HG02571 (cell line): ENCODE data around the gene AUTS2.

ENCODE experiments used
- ATAC-seq: cut with Tn5 transposase; IDR thresholded peaks from one replicate; pipeline ENCODE4 v1.9.1; 2021; ENCODE audit warnings: mild to moderate bottlenecking, moderate library complexity; ENCODE audit not compliant: unreplicated experiment

Gene AUTS2

GRCh38 chr7:70044064-70044463 lies 445.8 kb downstream of the AUTS2 start:
- ATAC-seq: no peak

- ATAC-seq: no peak
Observed at GRCh38 chr7:70044525-70044924, 446.2 kb downstream of the AUTS2 start.

DNA sequence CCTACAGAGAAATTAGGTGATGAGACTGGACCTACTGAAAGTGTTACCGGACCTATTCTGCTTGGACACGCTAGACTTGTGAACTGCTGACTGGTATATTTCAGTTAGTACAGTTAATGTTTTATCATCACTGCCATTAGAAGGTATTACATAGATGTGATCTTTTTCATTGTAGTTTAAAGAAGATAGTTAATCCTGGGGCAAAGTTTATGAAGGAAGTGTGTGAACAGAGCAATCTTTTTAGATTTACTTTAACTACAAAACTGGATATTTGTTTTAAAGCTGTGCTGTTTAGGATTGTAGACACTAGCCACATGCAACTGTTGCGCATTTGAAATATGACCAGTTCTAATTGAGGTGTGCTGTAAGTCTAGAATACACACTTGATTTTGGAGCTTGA lies 446.7 kb downstream of the AUTS2 start:
- ATAC-seq: no peak

- no peak for ATAC-seq
Observed at GRCh38 chr7:70047384-70047783, 449.1 kb downstream of the AUTS2 start.

DNA sequence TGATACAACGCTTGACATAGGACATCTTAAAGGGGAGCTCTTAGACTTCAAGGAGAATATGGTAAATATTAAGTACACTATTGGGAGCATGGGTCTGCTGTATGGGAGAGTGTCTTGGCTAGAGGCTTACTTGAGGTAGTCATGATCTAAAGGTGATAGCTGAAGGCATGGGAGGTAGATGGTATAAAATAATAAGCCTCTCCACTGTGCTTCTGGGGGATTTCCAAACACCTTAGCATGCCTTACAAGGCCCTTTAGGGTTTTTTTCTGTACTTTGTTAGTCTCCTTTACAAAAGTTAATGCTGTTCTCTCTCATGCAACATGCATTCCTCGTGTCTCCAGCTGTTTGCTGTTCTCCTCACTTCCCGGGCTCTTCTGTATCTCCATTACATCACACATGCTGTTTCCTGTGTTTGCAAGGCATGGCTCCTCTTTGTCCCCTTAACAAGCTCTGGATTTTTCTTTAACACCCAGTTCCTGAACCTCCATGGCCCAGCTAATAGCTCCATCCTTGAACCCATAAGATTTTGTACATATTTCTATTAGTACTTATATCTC lies 449.7 kb downstream of the AUTS2 start:
- no peak for ATAC-seq

GRCh38 chr7:70051726-70052125 lies 453.5 kb downstream of the AUTS2 start:
- ATAC-seq: no peak

GRCh38 chr7:70052691-70053090 lies 454.4 kb downstream of the AUTS2 start:
- ATAC-seq: no peak

DNA sequence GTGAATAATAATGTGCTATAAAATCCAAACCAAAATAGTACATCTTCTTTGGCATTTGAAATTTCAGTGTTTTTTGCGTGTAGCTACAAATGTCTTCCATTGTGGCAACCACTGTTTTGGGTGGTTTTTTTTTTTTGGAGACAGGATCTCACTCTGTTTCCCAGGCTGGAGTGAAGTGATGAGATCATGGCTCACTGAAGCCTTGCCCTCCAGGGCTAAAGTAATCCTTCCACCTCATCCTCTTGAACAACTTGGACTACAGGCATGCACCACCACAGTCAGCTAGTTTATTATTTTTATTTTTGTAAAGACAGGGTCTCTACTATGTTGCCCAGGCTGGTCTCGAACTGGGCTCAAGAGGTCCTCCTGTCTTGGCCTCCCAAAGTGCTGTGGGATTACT lies 455.1 kb downstream of the AUTS2 start:
- no peak for ATAC-seq

DNA sequence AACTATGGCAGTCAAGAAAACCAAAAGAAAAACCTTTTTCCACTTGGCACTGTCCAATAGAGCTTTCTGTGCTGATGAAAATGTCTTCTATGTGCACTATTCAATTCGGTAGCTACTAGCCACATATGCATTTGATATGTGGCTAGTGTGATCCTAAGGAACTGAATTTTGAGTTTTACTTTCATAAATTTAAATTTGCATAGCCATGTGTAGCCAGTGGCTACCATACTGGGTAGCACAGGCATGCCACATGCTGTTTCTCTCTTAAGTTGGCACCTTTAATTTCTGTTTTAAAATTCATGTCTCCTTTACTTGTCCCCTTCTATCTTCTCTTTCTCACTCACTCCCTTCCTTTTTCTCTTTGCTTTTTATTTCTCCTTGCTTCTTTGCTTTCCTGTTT lies 455.7 kb downstream of the AUTS2 start:
- no peak for ATAC-seq

DNA sequence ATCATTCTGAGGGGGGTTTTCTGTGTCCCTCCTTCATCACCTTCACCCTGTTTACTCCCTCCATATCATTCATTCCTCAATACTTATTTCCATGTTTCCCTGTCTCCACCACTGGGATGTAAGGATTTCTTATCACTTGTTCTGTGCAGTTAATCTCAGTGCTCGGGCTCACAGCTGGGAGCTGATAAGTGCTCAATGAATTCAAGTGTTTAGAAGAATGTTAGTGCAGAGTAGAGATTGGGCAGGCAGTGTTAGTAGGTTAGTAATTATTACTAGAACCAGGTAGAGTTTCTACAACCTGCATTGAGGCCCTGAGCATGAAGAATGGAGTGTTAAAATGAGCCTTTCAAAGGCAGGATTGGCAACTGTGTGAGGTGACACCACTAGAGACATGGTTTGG lies 458.1 kb downstream of the AUTS2 start:
- no peak for ATAC-seq

DNA sequence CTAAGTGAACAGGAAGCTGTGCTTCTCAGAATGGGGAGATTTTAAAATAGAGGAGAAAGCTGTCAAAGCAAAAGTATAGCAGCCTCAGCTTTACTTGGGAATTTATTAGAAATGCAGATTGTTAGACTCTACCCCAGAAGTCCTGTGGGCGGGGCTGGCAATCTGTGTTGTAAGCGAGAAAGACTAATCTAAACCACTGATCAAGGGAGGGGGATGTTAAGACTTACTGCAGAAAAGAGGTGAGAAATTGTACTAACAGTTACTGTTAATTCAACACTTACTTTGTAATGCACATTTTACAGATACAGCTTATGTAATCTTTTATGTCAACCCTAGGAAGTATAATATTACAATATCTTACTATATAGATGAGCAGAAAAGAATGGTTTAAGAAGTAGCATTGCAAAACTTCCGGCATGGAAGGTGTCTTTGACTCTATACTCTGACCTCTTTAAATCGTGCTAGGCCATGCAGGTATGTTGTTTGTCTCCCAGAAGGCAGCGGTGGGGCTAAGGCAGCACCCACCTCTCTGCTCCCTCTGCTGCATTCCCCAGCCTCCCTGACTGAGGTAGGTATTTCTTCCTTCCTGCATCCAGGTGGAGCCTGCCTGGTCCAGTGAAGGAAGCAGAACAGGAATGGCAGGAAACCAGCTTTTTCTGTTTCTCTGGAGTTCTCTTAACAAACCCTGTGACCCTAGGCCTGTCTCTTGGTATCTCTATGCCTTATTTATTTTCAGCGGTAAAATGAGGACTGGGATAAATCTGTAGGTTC lies 462.2 kb downstream of the AUTS2 start:
- ATAC-seq: no peak

- ATAC-seq: no peak
Observed at GRCh38 chr7:70063371-70063770, 465.1 kb downstream of the AUTS2 start.

DNA sequence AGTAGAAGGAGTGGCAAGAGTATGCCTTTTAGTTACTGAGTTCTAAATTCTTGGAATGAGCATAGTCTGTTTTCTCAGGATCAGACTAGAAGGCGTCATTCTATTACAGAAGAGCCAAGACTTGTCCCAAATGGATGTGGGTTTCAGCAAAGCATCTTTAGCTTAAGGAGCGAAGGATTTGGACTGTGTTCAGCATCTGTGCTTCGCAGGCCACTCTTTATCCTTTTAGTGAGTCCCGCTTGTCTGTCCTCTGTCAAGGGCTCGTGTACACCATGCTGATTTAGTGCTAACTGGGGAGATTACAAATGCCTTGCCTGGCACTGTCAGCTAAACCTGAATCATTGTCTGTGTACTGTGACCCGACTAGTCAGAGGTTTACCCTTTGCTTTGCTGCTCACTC lies 465.7 kb downstream of the AUTS2 start:
- ATAC-seq: no peak

DNA sequence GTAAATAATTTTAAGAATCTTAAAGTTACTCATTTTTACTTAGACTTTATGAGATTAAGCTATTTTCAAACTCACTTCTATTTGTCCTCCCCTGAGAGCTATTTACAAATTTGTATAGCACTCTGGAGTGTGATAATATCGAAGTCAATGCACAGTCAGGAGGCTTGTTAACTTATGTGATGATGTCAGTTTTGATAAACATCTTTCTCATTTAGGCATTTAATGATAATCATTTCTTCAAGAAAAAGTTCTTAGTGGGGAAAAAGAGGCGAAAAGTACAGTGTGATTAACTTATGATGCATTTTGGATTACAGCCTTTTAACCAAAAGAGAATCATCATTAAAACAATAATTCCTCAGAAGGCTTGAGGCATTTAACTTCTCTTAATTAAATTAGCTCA lies 468.6 kb downstream of the AUTS2 start:
- ATAC-seq: no peak

DNA sequence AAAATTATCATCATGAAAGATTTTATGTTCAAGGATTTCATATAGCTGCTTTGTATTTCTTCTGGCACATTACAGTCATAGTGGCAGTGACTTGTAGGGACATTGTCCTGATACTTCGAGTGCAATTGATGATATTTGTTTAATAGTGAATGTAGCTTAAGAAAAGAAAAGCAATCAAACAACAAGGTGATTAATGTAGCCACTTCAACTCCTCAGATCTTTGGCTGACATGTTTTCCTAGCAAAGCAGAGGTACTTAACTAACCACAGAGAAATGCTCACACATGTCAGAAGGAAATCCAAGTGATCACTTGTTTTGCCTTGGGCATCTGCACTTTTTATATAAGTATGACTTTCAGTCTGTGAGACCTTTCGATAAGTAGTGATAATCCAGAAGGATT lies 470.3 kb downstream of the AUTS2 start:
- ATAC-seq: no peak

GRCh38 chr7:70069977-70070376 lies 471.7 kb downstream of the AUTS2 start:
- ATAC-seq: no peak

DNA sequence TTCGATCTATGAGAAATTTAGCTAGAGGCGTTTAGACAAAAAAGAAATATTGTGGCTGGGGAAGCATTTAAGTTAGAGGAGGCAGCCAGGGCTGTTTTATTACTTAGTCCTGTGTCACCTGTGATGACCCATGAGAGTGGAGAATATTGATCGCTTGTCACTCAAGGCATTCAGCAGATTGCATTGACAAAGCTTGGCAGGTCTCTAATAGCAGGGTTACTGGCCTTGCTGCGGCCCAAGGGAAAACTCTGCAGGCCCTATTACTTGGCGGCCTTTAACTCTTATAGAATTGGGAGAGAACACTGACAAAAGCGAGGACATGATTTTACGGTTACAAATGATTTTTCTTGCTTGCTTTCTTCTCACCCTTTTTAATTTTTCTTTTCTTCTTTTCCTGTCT lies 473.5 kb downstream of the AUTS2 start:
- ATAC-seq: no peak

- ATAC-seq: no peak
Observed at GRCh38 chr7:70072220-70072619, 473.9 kb downstream of the AUTS2 start.

GRCh38 chr7:70076325-70076724 lies 478.1 kb downstream of the AUTS2 start:
- ATAC-seq: no peak

DNA sequence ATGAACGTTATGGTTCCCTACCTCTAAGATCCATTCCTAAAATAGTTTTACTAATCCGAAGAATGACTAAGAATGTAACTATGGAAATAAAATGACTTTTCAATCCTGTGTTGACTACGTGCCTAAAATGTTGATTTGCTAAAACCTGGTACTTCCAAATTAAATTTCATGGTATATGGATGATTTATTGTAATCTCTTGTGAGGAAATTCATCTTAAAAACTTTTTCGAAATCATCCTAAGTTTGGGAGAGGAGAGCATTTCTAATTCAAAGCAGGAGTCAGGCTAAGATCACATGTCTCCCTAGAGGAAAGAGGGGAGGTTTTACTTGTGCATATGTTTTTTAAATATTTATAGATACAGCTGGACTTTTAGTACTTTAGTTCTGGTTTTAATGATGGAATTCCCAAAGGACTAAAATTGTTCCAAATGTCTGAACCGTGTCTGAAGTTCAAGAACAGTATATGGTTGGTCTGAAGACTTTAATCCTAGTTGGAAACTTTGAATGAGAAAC lies 483.9 kb downstream of the AUTS2 start:
- ATAC-seq: no peak

GRCh38 chr7:70091362-70091761 lies 493.1 kb downstream of the AUTS2 start:
- ATAC-seq: no peak

- ATAC-seq: no peak
Observed at GRCh38 chr7:70092314-70093204, 494.3 kb downstream of the AUTS2 start.
